ENCODE results near the gene HOXC11.

The HOXC11 gene

DNA sequence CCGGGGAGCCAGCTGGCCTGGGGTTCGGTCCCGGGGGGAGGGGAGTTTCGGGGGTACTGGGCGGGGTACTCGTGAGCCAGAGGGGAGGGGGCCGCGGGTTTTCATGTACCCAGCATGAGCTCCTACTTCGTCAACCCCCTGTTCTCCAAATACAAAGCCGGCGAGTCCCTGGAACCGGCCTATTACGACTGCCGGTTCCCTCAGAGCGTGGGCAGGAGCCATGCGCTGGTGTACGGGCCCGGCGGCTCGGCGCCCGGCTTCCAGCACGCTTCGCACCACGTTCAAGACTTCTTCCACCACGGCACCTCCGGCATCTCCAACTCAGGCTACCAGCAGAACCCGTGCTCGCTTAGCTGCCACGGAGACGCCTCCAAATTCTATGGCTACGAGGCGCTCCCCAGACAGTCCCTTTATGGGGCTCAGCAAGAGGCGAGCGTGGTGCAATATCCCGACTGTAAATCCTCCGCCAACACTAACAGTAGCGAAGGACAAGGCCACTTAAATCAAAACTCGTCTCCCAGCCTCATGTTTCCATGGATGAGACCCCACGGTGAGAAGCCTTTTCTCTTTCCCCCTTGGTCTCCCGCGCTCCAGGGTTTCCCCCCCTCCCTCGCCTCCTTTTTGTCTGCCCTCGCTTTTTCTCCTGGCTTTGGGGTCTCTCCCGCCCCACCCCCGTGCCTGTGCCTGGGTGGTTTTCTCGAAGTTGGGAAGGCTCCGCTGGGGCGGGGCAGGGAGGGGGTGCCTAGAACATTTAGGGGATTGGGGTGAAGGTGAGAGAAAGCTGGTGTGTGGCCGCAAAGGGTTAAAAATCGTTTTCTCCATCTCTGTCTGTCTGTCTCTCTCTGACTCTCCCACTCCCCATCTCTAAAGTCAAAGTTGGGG, 36.5 kb downstream of the HOXC11 start:
- peaks cover 93% of the 10 kb centered on the region for H3K27me3 ChIP-seq (ENCODE audit: control insufficient read depth, insufficient read depth, low read length)
- H3K36me3 ChIP-seq (ENCODE audit: control insufficient read depth, insufficient read depth, low read length), result no peaks in the 10 kb centered on the region
- no CpG with 5 or more reads among the region's 51 CpGs for WGBS (ENCODE audit: insufficient coverage, insufficient read length)
- DNase-seq (ENCODE audit: low read depth, low spot score), result no peak
- no peaks in the 10 kb centered on the region for H3K9me3 ChIP-seq (ENCODE audit: control insufficient read depth, insufficient read depth, low read length)
- H3K27ac ChIP-seq (ENCODE audit: low read length), result no peak overlapping the region
- no peak overlapping the region for H3K4me3 ChIP-seq (ENCODE audit: low read length)
- no peaks in the 10 kb centered on the region; the same call in 1 of the 2 replicates for H3K4me1 ChIP-seq (ENCODE audit: control insufficient read depth, insufficient read depth, low read length)

- DNase-seq (ENCODE audit: low read depth, low spot score), result no peak
- H3K36me3 ChIP-seq (ENCODE audit: control insufficient read depth, insufficient read depth, low read length), result no peaks in the 10 kb centered on the region
- H3K27ac ChIP-seq (ENCODE audit: low read length), result no peak overlapping the region
- H3K4me1 ChIP-seq (ENCODE audit: control insufficient read depth, insufficient read depth, low read length), result no peaks in the 10 kb centered on the region
- no peak overlapping the region for H3K4me3 ChIP-seq (ENCODE audit: low read length)
- H3K9me3 ChIP-seq (ENCODE audit: control insufficient read depth, insufficient read depth, low read length), result no peaks in the 10 kb centered on the region
- H3K27me3 ChIP-seq (ENCODE audit: control insufficient read depth, insufficient read depth, low read length), result peaks cover 93% of the 10 kb centered on the region
- no CpG with 5 or more reads among the region's 10 CpGs for WGBS (ENCODE audit: insufficient coverage, insufficient read length)
Observed at GRCh38 chr12:54010053-54010971, 37.4 kb downstream of the HOXC11 start.

GRCh38 chr12:54010972-54011664, 38.2 kb downstream of the HOXC11 start:
- Histone ChIP-seq H3K9me3 (ENCODE audit: control insufficient read depth, insufficient read depth, low read length) (no peaks in the 10 kb centered on the region), H3K27ac (ENCODE audit: low read length) (no peak overlapping the region), H3K4me1 (ENCODE audit: control insufficient read depth, insufficient read depth, low read length) (no peaks in the 10 kb centered on the region), H3K27me3 (ENCODE audit: control insufficient read depth, insufficient read depth, low read length) (peaks cover 94% of the 10 kb centered on the region), H3K36me3 (ENCODE audit: control insufficient read depth, insufficient read depth, low read length) (no peaks in the 10 kb centered on the region), H3K4me3 (ENCODE audit: low read length) (no peak overlapping the region)
- no CpG with 5 or more reads among the region's 17 CpGs for WGBS (ENCODE audit: insufficient coverage, insufficient read length)
- DNase-seq (ENCODE audit: low read depth, low spot score), result no peak

GRCh38 chr12:54011665-54012532, 39.0 kb downstream of the HOXC11 start:
- Histone ChIP-seq H3K4me3 (ENCODE audit: low read length) (no peak overlapping the region), H3K9me3 (ENCODE audit: control insufficient read depth, insufficient read depth, low read length) (no peaks in the 10 kb centered on the region), H3K27ac (ENCODE audit: low read length) (no peak overlapping the region), H3K36me3 (ENCODE audit: control insufficient read depth, insufficient read depth, low read length) (no peaks in the 10 kb centered on the region), H3K27me3 (ENCODE audit: control insufficient read depth, insufficient read depth, low read length) (peaks cover 93% of the 10 kb centered on the region), H3K4me1 (ENCODE audit: control insufficient read depth, insufficient read depth, low read length) (no peaks in the 10 kb centered on the region)
- DNase-seq (ENCODE audit: low read depth, low spot score), result no peak
- WGBS (ENCODE audit: insufficient coverage, insufficient read length), result no CpG with 5 or more reads among the region's 14 CpGs

GRCh38 chr12:54012631-54013409, 39.9 kb downstream of the HOXC11 start:
- no peaks in the 10 kb centered on the region for H3K4me1 ChIP-seq (ENCODE audit: control insufficient read depth, insufficient read depth, low read length)
- no peaks in the 10 kb centered on the region for H3K36me3 ChIP-seq (ENCODE audit: control insufficient read depth, insufficient read depth, low read length)
- H3K4me3 ChIP-seq (ENCODE audit: low read length), result no peak overlapping the region
- DNase-seq (ENCODE audit: low read depth, low spot score), result no peak
- no CpG with 5 or more reads among the region's 6 CpGs for WGBS (ENCODE audit: insufficient coverage, insufficient read length)
- H3K27me3 ChIP-seq (ENCODE audit: control insufficient read depth, insufficient read depth, low read length), result peaks cover 91% of the 10 kb centered on the region
- H3K27ac ChIP-seq (ENCODE audit: low read length), result no peak overlapping the region
- H3K9me3 ChIP-seq (ENCODE audit: control insufficient read depth, insufficient read depth, low read length), result no peaks in the 10 kb centered on the region

GRCh38 chr12:54014377-54015017, 41.6 kb downstream of the HOXC11 start:
- H3K4me1 ChIP-seq (ENCODE audit: control insufficient read depth, insufficient read depth, low read length), result 0 out of 2 replicates have a peak, but pooled peaks cover 2% of the 10 kb centered on the region
- peaks cover 88% of the 10 kb centered on the region for H3K27me3 ChIP-seq (ENCODE audit: control insufficient read depth, insufficient read depth, low read length)
- no peaks in the 10 kb centered on the region for H3K36me3 ChIP-seq (ENCODE audit: control insufficient read depth, insufficient read depth, low read length)
- no CpG with 5 or more reads among the region's 36 CpGs for WGBS (ENCODE audit: insufficient coverage, insufficient read length)
- H3K9me3 ChIP-seq (ENCODE audit: control insufficient read depth, insufficient read depth, low read length), result no peaks in the 10 kb centered on the region
- DNase-seq (ENCODE audit: low read depth, low spot score), result no peak
- H3K27ac ChIP-seq (ENCODE audit: low read length), result no peak overlapping the region
- no peak overlapping the region for H3K4me3 ChIP-seq (ENCODE audit: low read length)

GRCh38 chr12:54015018-54015931, 42.3 kb downstream of the HOXC11 start:
- Histone ChIP-seq H3K36me3 (ENCODE audit: control insufficient read depth, insufficient read depth, low read length) (no peaks in the 10 kb centered on the region), H3K4me3 (ENCODE audit: low read length) (no peak overlapping the region), H3K9me3 (ENCODE audit: control insufficient read depth, insufficient read depth, low read length) (no peaks in the 10 kb centered on the region), H3K4me1 (ENCODE audit: control insufficient read depth, insufficient read depth, low read length) (0 out of 2 replicates have a peak, but pooled peaks cover 2% of the 10 kb centered on the region), H3K27me3 (ENCODE audit: control insufficient read depth, insufficient read depth, low read length) (peaks cover 88% of the 10 kb centered on the region), H3K27ac (ENCODE audit: low read length) (no peak overlapping the region)
- DNase-seq (ENCODE audit: low read depth, low spot score), result no peak
- no CpG with 5 or more reads among the region's 23 CpGs for WGBS (ENCODE audit: insufficient coverage, insufficient read length)

- DNase-seq (ENCODE audit: low read depth, low spot score), result no peak
- Histone ChIP-seq H3K4me3 (ENCODE audit: low read length) (no peak overlapping the region), H3K36me3 (ENCODE audit: control insufficient read depth, insufficient read depth, low read length) (no peaks in the 10 kb centered on the region), H3K4me1 (ENCODE audit: control insufficient read depth, insufficient read depth, low read length) (0 out of 2 replicates have a peak, but pooled peaks cover 2% of the 10 kb centered on the region), H3K9me3 (ENCODE audit: control insufficient read depth, insufficient read depth, low read length) (no peaks in the 10 kb centered on the region), H3K27ac (ENCODE audit: low read length) (no peak overlapping the region), H3K27me3 (ENCODE audit: control insufficient read depth, insufficient read depth, low read length) (peaks cover 88% of the 10 kb centered on the region)
- WGBS (ENCODE audit: insufficient coverage, insufficient read length), result no CpG with 5 or more reads among the region's 3 CpGs
Observed at GRCh38 chr12:54016051-54016450, 43.1 kb downstream of the HOXC11 start.
